GM12875 (cell line): ENCODE measurements around the gene GPS2.

ENCODE experiments used
- H3K4me3 ChIP-seq: one replicate; pipeline ENCODE4 v1.5.1; 2011; ENCODE audit warnings: low read depth, low read length, control low read depth
- TF ChIP-seq, protein P1 (sequence below): IDR thresholded peaks from 2 replicates; pipeline ENCODE4 v1.5.1; 2011; ENCODE audit warnings: low read depth, mild to moderate bottlenecking, control low read depth, inconsistent platforms, low read length, moderate library complexity, borderline replicate concordance; ENCODE audit not compliant: insufficient read depth

The GPS2 gene

GRCh38 chr17:7295230-7296180 lies 19.7 kb downstream of the GPS2 start:
- TF ChIP-seq, protein P1, sequence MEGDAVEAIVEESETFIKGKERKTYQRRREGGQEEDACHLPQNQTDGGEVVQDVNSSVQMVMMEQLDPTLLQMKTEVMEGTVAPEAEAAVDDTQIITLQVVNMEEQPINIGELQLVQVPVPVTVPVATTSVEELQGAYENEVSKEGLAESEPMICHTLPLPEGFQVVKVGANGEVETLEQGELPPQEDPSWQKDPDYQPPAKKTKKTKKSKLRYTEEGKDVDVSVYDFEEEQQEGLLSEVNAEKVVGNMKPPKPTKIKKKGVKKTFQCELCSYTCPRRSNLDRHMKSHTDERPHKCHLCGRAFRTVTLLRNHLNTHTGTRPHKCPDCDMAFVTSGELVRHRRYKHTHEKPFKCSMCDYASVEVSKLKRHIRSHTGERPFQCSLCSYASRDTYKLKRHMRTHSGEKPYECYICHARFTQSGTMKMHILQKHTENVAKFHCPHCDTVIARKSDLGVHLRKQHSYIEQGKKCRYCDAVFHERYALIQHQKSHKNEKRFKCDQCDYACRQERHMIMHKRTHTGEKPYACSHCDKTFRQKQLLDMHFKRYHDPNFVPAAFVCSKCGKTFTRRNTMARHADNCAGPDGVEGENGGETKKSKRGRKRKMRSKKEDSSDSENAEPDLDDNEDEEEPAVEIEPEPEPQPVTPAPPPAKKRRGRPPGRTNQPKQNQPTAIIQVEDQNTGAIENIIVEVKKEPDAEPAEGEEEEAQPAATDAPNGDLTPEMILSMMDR: no peak
- H3K4me3 ChIP-seq: peak overlapping the region; percentile 40

DNA sequence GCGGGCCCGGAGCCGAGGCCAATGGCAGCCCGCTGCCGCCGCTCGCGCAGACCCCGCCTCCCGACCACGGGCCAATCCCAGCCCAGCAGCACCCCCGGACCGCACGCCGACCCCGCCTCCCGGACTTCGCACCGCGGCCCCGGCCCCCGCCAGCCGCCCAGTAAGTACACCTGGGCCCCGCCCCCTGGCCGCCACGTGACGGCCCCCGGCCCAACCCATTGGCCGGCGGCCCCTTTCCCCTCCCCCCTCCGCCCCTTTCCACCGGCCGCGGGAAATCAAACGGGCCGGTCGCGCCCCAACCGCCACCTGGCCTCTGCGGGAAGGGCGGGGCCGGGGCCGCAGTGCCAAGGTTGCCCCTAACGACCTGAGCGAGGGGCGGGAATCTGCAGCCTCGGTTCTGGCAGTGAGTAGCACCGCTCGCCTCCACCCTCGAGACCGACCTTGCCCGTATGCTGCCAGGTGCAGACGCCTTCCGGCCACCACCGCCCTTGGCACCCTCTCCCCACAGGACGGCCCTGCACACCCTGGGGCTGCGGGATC lies 20.5 kb downstream of the GPS2 start, which contains the start of gene YBX2:
YBX2 (minus strand) TSS at position 26 of the 540 bp plus-strand sequence. CDS start 139 bp downstream, outside the sequence.
- H3K4me3 ChIP-seq: peak within 1 kb of the TSS; percentile 40
- TF ChIP-seq, protein P1: no peak

DNA sequence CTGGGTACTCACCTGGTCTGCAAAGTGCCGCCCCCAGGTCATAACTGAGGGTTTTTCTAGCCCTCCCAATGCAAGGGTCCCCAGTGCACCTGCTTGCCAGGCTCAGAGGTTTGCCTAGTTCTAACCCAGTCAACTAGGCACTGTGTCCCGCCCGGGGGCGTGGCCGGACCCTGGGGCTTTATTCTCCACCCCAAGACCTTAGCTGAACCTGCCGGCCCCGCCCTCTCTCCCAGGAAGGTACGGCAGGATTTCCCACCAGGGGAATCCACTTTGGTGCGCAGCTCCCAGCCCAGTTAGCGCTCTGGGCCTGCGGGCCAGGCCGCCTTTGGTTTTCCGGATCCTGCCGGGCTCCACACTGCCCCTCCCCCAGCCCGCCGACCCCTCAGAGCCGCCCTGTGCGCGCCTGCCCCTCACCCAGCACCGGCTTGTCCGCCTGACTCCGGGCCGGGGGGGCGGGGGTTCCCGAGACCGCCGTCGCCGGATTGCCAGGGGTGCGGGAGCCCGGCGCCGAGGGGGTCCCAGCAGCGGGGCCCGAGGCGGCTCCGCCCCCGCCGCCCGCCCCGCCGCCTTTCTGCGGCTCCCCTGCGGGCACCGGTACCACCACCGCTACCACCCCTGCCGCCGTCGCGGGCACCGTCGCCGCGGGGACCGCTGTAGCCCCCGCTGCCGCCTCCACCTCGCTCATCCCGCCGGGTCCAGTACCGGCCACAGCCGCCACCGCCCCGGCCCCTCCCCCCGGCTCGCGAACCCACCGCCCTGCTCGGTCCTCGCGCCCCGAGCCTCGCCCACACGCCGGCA lies 21.1 kb downstream of the GPS2 start:
- H3K4me3 ChIP-seq: no peak overlapping the region
- TF ChIP-seq, protein P1: no peak

DNA sequence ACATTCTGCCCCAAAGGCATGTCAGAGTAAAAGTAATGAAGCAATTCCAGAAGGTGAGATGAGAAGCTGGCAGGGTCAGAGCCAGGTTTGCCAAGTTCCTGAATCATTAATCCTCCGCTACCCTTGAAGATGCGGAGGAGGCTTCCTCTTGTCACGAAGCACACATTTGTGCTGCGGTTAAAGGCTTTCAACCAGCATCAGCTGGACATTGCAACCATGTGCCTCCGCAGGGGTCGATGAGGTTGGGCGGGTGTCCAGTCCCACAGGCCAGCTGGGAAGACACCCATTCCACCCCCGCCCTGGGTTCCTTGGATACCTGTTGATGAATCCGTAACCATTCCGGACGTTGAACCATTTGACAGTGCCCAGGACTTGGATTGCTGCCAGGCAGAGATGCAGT lies 22.0 kb downstream of the GPS2 start:
- TF ChIP-seq, protein P1: no peak
- H3K4me3 ChIP-seq: no peak overlapping the region

GRCh38 chr17:7292729-7293128 lies 22.4 kb downstream of the GPS2 start:
- no peak overlapping the region for H3K4me3 ChIP-seq
- TF ChIP-seq, protein P1: no peak

DNA sequence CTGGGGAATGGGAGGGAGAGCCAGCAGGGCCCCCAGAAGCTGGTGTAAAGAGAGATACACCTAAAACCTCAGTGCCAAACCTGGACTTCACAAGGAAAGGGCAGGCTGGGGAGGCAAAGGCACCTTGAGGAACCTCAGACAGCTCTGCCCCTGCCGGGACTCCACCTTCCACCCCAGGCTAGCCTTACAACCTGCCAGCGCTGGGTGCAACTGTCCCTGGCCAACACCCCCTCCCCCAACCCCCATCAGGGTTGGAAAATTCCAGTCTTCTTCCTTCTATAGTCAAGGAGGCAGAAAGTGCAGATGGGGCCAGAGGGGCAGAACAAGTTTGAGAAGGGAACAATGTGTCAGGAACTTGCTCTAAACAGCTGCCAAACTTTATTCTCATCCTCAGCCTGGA lies 23.0 kb downstream of the GPS2 start:
- H3K4me3 ChIP-seq: no peak overlapping the region
- TF ChIP-seq, protein P1: no peak
